ENCODE data around the gene TTLL11. TPM values are rescaled to one million over a fixed set of nuclear protein-coding genes. Genes with fewer than 3 reads are reported as not detected.

Gene TTLL11
- total and polyA plus RNA-seq, 4 donors, result 1.4 to 4.5 (median 3.6) TPM

- peaks cover 0 to 3% (median 0%) of the 10 kb centered on the region in 4 donors for H3K9me3 ChIP-seq (ENCODE audit: control insufficient read depth in 4 of 4, low read length in 3 of 4)
- no peak for DNase-seq (ENCODE audit: low spot score)
- TF ChIP-seq ATF3 (IDR thresholded peaks at IDR 0.05), result no peak
- no peak for TF ChIP-seq HNF4G (IDR thresholded peaks at IDR 0.05)
- TF ChIP-seq CTCF (IDR thresholded peaks at IDR 0.05; ENCODE audit: low read depth, low read length, missing input control), result no peak
- no peak for TF ChIP-seq REST (IDR thresholded peaks at IDR 0.05)
- no peak for TF ChIP-seq NR2F2 (IDR thresholded peaks at IDR 0.05)
- no peak for TF ChIP-seq RXRA (IDR thresholded peaks at IDR 0.05)
- TF ChIP-seq GABPA (IDR thresholded peaks at IDR 0.05 in 1 of 2, conservative IDR thresholded peaks at IDR 0.05 in 1 of 2), result no peak
- no peak for TF ChIP-seq JUND (IDR thresholded peaks at IDR 0.05)
- TF ChIP-seq EGR1 (IDR thresholded peaks at IDR 0.05; ENCODE audit: low read depth in 2 of 2), result no peak
- TF ChIP-seq FOXA1 (IDR thresholded peaks at IDR 0.05), result no peak
- TF ChIP-seq HNF4A (conservative IDR thresholded peaks at IDR 0.05), result no peak
- no peak for TF ChIP-seq RAD21 (IDR thresholded peaks at IDR 0.05)
- TF ChIP-seq FOXA2 (IDR thresholded peaks at IDR 0.05), result no peak
- TF ChIP-seq TAF1 (conservative IDR thresholded peaks at IDR 0.05), result no peak
- no peaks in the 10 kb centered on the region for H3K36me3 ChIP-seq (ENCODE audit: control insufficient read depth in 4 of 4, insufficient read depth in 3 of 4, low read depth in 1 of 4, low read length in 3 of 4)
- no peak overlapping the region for H3K27ac ChIP-seq (ENCODE audit: low read depth in 1 of 2, low read length in 2 of 2)
- no peaks in the 10 kb centered on the region for H3K4me1 ChIP-seq (ENCODE audit: control insufficient read depth in 4 of 4, insufficient read depth in 4 of 4, low read length in 3 of 4)
- no peak overlapping the region for H3K9ac ChIP-seq (ENCODE audit: low read depth in 1 of 2, low read length in 2 of 2)
- no peak overlapping the region for H3K4me3 ChIP-seq (ENCODE audit: low read depth in 1 of 3, low read length in 3 of 3)
- WGBS, result 94% methylated on average over 3 of the region's 3 CpGs
- H3K27me3 ChIP-seq (ENCODE audit: control insufficient read depth in 4 of 4, insufficient read depth in 4 of 4, low read length in 3 of 4), result no peaks in the 10 kb centered on the region
Observed at GRCh38 chr9:121901616-121902015, 191.5 kb downstream of the TTLL11 start.

- H3K27me3 ChIP-seq (ENCODE audit: control insufficient read depth in 4 of 4, insufficient read depth in 4 of 4, low read length in 3 of 4), result no peaks in the 10 kb centered on the region
- no peaks in the 10 kb centered on the region for H3K36me3 ChIP-seq (ENCODE audit: control insufficient read depth in 4 of 4, insufficient read depth in 3 of 4, low read depth in 1 of 4, low read length in 3 of 4)
- H3K27ac ChIP-seq (ENCODE audit: low read depth in 1 of 2, low read length in 2 of 2), result no peak overlapping the region
- no peak for DNase-seq (ENCODE audit: low spot score)
- WGBS, result 84% methylated on average over 5 of the region's 5 CpGs
- H3K9ac ChIP-seq (ENCODE audit: low read depth in 1 of 2, low read length in 2 of 2), result no peak overlapping the region
- H3K4me3 ChIP-seq (ENCODE audit: low read depth in 1 of 3, low read length in 3 of 3), result no peak overlapping the region
- TF ChIP-seq YY1 (IDR thresholded peaks at IDR 0.05), result no peak
- no peak for TF ChIP-seq CTCF (IDR thresholded peaks at IDR 0.05; ENCODE audit: low read depth, low read length, missing input control)
- no peak for TF ChIP-seq ATF3 (IDR thresholded peaks at IDR 0.05)
- no peak for TF ChIP-seq HNF4G (IDR thresholded peaks at IDR 0.05)
- TF ChIP-seq FOXA1 (IDR thresholded peaks at IDR 0.05), result no peak
- TF ChIP-seq SP1 (IDR thresholded peaks at IDR 0.05), result no peak
- no peak for TF ChIP-seq ZBTB33 (IDR thresholded peaks at IDR 0.05)
- no peak for TF ChIP-seq JUND (IDR thresholded peaks at IDR 0.05)
- no peak for TF ChIP-seq TAF1 (conservative IDR thresholded peaks at IDR 0.05)
- TF ChIP-seq NR2F2 (IDR thresholded peaks at IDR 0.05), result no peak
- TF ChIP-seq RAD21 (IDR thresholded peaks at IDR 0.05), result no peak
- no peak for TF ChIP-seq HNF4A (conservative IDR thresholded peaks at IDR 0.05)
- TF ChIP-seq RXRA (IDR thresholded peaks at IDR 0.05), result no peak
- no peaks in the 10 kb centered on the region for H3K4me1 ChIP-seq (ENCODE audit: control insufficient read depth in 4 of 4, insufficient read depth in 4 of 4, low read length in 3 of 4)
- peaks cover 0 to 3% (median 0%) of the 10 kb centered on the region in 4 donors for H3K9me3 ChIP-seq (ENCODE audit: control insufficient read depth in 4 of 4, low read length in 3 of 4)
Observed at GRCh38 chr9:121900163-121900562, 192.9 kb downstream of the TTLL11 start.
